GDM1 (cell line): ENCODE data around the gene MPDU1.

Experiments used
- DNase-seq: peaks from one replicate; lab custom pipeline; 2025; lab: John Stamatoyannopoulos, UW

The MPDU1 gene

DNA sequence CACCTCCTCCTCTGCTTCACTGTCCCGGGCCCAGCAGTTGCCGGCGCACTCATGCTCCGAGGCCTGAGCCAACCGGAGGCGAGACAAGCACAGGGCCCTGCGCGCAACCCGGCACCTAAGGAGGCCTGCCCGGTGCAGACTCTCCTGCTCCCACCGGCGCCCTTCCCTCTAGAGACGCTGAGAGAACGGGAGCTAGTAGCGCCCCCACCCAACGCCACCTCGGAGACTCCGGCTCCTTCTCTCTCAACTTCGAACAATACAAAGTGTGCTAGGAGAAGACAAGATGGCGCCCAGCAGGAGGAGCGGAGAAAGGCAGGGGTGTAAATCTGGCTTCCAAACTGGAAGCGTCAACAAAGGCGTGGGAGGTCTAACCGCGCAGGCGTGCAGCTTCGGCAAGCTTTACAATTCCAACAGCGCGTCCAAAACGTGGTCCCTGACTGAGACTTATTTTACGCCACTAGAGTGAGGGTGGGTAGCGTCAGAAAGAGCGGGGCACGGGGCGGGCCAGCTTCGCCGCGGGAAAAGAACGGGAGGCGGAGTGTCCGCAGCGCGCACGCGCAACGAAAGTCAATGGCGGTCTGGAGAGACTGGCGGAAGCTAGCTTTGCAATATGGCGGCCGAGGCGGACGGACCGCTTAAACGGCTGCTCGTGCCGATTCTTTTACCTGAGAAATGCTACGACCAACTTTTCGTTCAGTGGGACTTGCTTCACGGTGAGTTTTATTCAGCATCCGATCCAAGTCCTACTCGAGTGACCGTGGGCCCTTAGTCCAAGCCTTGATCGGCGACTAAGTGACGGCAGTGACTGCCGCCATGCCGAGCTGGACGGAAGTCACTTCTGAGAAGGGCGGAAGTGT lies at the start of gene MPDU1:
Gene MPDU1, plus strand, starts transcription at position 600 of the 857 bp plus-strand sequence. Its CDS starts 11 bp downstream, at position 611.
- peak; percentile 92 for DNase-seq

DNA sequence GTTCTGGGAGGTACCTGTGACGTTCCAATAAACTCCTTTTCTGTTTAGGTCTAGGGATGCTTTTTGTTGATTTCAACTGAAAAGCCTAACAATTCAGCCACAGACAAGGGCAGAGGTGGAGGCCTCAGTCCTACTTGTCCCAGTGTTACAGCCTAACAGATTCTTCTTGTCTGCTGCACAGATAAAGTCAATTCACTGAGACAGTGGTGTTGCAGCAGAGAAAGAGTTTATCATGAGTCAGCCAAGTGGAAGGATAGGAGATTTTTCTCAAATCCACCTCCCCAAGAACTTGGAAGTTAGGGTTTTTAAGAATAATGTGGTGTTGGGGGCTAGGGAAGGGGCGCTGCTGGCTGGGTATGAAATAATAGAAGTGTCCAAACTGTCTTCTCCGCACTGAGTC lies 45.6 kb upstream of the MPDU1 start:
- DNase-seq = no peak

GRCh38 chr17:7538891-7539545 lies 44.6 kb upstream of the MPDU1 start:
- no peak for DNase-seq

- no peak for DNase-seq
Observed at GRCh38 chr17:7541074-7541621, 42.5 kb upstream of the MPDU1 start.

DNA sequence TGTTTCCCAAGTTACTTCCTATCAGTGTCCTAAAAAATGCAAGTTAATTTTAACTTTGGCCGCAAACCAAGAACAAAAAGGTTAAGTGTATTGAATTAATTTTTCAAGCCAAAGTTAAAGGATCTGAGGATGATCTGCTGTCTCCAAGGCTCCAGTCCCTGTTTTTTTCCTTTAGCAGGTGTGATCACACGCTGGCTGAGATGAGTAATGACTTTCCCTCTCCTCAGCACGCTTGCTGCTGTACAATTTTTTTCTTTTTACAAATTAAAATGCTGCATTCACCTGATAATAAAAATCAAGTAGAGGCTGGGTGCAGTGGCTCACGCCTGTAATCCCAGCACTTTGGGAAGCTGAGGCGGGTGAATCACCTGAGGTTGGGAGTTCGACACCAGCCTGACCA lies 38.7 kb upstream of the MPDU1 start:
- DNase-seq = no peak

DNA sequence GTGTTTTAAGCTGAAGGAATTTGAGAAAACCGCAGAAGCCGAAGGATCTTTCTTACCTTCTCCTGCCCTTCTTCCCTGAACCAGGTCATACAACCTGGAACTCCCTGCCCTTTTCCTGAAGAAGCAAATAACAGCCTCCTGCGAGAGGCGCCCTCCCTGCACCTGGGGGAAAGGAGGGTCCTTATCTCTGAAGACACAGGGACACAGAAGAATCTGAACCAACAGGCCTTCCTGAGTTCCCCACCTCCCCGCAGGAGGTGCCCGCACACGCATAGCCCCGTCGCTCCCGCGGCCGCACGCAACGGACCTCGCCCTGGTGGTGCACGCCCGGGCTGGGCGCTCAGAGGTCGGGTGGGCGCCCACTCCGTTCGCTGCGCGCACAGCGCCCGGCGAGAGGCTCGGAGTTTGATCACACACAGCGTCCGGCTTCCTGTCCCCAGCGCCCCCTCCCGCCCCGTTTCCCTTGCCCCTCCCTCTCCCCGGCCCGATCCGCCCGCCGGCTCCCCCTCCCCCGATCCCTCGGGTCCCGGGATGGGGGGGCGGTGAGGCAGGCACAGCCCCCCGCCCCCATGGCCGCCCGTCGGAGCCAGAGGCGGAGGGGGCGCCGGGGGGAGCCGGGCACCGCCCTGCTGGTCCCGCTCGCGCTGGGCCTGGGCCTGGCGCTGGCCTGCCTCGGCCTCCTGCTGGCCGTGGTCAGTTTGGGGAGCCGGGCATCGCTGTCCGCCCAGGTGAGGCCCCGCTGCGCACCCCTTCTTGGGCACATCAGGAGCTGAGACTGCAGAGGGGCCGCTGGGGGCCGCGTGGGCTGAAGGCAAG lies 34.9 kb upstream of the MPDU1 start, which contains the start of gene TNFSF12:
Gene TNFSF12, plus strand, starts transcription at position 474 of the 816 bp plus-strand sequence. Its CDS starts 96 bp downstream, at position 570.
- DNase-seq = no peak

DNA sequence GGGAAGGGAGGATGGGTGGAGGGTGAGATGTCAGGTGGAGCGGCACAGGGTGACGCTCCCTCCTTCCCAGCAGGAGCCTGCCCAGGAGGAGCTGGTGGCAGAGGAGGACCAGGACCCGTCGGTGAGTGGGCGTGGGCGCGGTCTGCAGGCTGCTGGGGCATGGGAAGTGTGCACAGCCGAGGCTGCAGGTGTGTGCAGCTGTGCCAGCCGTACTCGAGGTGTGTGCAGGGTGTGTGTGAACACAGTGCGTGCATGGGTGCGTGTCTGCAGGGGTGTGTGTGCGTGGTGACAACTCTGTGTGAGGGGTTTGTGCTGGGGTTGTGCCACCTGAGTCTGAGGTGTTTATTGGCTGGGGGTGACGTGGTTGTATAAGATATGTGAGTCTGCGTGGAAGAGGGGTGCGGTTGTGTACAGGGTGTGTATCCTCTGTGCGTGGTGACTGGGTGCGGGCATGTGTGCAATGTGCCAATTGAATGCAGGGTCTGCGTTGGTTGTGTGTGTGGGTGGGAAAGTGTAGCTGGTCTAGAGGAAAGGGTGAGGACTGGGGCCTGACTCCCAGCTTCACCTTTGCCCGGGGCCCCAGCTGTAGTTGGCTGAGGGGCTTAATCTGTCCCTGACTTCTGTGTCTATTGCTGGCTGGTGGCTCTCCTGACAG lies 34.1 kb upstream of the MPDU1 start:
- DNase-seq = no peak

- no peak for DNase-seq
Observed at GRCh38 chr17:7550344-7550743, 33.3 kb upstream of the MPDU1 start.

DNA sequence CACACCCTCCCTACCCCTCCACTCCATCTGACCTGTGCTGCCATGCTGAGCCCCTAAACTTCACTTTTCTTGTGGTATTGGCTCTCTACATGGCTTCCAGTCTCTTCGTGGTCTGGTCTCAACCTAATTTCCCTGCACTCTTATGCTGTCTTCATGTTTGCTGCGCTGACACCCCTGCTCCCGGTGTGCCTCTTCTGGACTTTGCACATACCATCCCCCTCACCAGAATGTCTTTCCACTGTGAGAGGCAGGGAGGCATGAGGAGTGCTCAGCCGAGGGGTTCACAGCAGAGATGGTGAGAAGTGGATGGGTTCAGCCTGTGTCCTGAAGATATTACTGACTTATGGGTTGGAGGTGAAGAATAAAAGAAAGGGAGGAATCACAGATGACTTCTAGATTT lies 32.3 kb upstream of the MPDU1 start:
- no peak for DNase-seq

DNA sequence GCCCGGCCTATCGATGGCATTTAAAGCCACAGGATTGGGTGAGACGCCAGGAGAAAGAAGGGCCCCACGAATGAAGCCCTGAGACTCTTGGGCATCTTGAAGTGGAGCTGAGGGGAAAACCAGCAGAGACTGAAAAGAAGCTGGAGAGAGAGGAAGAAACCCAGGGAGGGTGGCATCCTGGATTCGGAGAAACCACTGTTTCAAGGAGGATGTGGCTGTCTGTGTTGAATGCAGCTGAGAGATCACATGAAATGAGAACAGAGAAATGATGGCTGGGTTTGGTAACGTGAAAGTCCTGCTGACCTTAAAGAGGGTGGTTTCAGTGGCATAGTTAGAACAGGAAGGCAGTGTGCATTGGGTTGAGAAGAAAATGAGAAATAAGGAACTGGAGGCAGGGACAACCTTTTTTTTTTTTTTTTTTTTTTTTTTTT lies 31.0 kb upstream of the MPDU1 start:
- DNase-seq = peak; percentile 80

DNA sequence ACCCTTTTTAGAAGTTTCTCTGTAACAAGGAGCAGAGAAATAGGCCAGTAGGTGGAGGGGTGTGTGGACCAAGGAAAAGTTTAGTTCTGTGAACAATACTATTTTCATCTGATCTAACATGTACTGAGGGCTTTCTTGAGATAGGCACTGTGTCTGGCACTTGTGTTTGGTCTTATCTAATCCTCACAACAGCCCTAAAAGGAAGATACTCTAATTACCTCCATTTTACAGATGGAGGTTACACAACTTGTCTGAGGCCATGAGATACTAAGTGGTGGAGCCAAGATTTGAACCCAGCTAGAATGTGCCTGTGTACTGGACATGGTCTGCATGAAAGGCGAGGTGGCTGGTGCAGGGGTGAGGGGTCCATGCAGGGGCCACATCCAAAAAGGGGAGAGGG lies 30.3 kb upstream of the MPDU1 start:
- DNase-seq = no peak

- DNase-seq = no peak
Observed at GRCh38 chr17:7555320-7555948, 28.2 kb upstream of the MPDU1 start.

- no peak for DNase-seq
Observed at GRCh38 chr17:7556627-7557026, 27.0 kb upstream of the MPDU1 start.

DNA sequence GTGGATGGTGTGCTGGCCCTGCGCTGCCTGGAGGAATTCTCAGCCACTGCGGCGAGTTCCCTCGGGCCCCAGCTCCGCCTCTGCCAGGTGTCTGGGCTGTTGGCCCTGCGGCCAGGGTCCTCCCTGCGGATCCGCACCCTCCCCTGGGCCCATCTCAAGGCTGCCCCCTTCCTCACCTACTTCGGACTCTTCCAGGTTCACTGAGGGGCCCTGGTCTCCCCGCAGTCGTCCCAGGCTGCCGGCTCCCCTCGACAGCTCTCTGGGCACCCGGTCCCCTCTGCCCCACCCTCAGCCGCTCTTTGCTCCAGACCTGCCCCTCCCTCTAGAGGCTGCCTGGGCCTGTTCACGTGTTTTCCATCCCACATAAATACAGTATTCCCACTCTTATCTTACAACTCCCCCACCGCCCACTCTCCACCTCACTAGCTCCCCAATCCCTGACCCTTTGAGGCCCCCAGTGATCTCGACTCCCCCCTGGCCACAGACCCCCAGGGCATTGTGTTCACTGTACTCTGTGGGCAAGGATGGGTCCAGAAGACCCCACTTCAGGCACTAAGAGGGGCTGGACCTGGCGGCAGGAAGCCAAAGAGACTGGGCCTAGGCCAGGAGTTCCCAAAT lies 26.4 kb upstream of the MPDU1 start:
- no peak for DNase-seq

DNA sequence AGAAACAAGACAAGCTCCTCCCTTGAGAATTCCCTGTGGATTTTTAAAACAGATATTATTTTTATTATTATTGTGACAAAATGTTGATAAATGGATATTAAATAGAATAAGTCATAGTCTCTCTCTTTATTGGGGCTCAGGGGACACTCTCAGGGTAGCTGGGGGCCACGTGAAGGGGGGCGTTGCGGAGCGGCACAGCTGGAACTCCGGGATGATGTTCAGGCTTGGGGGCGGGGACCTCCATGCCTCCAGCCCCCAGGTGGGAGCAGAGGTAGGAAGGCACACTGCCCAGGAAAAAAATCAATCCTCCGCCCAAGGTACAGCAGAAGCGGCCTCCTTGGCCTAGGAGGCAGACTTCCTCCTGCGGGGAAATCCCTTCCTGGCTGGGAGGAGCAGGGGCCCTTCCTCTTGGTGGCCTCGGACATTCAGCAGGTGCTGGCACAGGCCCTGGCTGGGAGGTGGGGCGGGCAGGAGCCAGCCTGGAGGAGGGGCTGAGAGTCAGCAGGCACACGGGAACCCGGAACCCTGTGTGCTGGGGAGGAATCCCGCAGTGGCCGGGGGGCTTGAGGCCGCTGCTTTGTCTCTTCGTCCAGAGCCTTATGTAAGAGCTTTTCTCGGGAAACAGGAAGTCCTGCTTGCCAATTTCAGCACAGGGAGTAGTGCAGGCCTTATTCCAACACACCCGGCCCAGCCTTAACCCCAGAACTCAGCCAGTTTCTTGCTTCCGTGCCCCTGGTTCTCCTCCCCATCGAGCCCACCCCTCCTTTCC lies 25.7 kb upstream of the MPDU1 start:
- peak; percentile 85 for DNase-seq

- peak; percentile 33 for DNase-seq
Observed at GRCh38 chr17:7558544-7559319, 24.9 kb upstream of the MPDU1 start, which contains the start of gene TNFSF13. Gene TNFSF13 (plus strand): TSS chr17:7558750. CDS start chr17:7559040, 290 bp downstream.

GRCh38 chr17:7559320-7560171 lies 24.1 kb upstream of the MPDU1 start:
- DNase-seq = no peak
